ENCODE data around the gene MYLK2. TPM values are rescaled to one million over a fixed set of nuclear protein-coding genes. Genes with fewer than 3 reads are reported as not detected.

Gene MYLK2
- total RNA-seq, 4 donors from 2014 or later = 0.16 TPM; not detected in 3

DNA sequence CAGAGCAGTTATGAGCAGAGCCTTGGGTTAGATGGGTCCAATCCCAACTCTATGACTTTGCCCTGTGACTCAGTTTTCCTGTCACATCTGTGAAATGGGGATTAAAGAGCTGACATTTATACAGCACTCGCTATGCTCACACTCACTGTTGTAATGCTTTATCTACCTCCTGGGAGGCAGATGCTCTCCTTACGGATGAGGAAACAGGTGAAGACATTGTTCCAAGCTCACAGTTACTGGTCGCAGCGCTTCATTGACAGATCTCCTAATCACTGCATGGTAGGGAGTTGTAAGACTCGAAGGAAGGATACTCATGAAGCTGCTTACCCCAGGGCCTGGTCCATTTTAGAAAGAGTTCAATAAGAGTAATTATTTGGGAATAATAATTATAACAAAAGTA lies 2.9 kb upstream of the MYLK2 start:
- Histone ChIP-seq H3K36me3 (no peaks in the 10 kb centered on the region), H3K9me3 (no peaks in the 10 kb centered on the region), H3K27me3 (no peaks in the 10 kb centered on the region), H3K4me3 (no peak overlapping the region), H3K27ac (no peak overlapping the region), H3K4me1 (peaks cover 0 to 8% (median 7%) of the 10 kb centered on the region in 4 donors)
- intact Hi-C loops (cut with DNase I; ENCODE audit: low total_unique reads) = no loop called here
- TF ChIP-seq EP300 (IDR thresholded peaks at IDR 0.05; ENCODE audit: low read depth) (no peak), POLR2AphosphoS5 (IDR thresholded peaks at IDR 0.05) (no peak), POLR2A (IDR thresholded peaks at IDR 0.05) (no peak)
- TF ChIP-seq, protein P1, sequence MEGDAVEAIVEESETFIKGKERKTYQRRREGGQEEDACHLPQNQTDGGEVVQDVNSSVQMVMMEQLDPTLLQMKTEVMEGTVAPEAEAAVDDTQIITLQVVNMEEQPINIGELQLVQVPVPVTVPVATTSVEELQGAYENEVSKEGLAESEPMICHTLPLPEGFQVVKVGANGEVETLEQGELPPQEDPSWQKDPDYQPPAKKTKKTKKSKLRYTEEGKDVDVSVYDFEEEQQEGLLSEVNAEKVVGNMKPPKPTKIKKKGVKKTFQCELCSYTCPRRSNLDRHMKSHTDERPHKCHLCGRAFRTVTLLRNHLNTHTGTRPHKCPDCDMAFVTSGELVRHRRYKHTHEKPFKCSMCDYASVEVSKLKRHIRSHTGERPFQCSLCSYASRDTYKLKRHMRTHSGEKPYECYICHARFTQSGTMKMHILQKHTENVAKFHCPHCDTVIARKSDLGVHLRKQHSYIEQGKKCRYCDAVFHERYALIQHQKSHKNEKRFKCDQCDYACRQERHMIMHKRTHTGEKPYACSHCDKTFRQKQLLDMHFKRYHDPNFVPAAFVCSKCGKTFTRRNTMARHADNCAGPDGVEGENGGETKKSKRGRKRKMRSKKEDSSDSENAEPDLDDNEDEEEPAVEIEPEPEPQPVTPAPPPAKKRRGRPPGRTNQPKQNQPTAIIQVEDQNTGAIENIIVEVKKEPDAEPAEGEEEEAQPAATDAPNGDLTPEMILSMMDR (IDR thresholded peaks at IDR 0.05) = no peak
- no peak for DNase-seq
- 91 to 100% methylated on average over 1 to 5 of the region's 5 CpGs for WGBS, 2 donors (ENCODE audit: low coverage in 1 of 2)
- in situ Hi-C loops (cut with MboI; ENCODE audit: low pct_ligation_motif_present in 1 of 4, low pct_unique_long_range_greater_than_20kb in 1 of 4, low sequenced_read_pairs in 3 of 4) = no loop called here

DNA sequence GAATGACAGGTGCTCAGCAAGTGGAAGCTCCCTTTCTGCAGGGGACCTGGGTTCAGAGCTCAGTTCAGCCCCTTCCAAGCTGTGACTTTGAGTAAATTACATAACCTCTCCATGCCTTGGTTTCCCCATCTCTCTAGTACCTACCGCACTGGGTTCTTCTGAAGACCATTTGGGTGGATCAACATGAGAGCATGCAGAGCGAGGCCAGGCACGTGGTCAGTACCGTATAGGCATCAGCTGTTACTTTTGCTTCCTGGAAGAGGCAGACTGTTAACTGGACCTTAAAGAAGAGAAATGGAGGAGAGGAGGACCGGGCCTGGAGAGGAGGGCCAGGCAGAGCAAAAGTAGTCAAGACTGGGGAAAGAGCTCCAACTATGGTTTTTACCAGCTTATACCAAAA lies 1.7 kb upstream of the MYLK2 start:
- intact Hi-C loops (cut with DNase I; ENCODE audit: low total_unique reads) = no loop called here
- Histone ChIP-seq H3K9me3 (no peaks in the 10 kb centered on the region), H3K27ac (no peak overlapping the region), H3K27me3 (no peaks in the 10 kb centered on the region), H3K4me1 (peaks cover 0 to 11% (median 8%) of the 10 kb centered on the region in 4 donors), H3K36me3 (no peaks in the 10 kb centered on the region), H3K4me3 (no peak overlapping the region)
- in situ Hi-C loops (cut with MboI; ENCODE audit: low pct_ligation_motif_present in 1 of 4, low pct_unique_long_range_greater_than_20kb in 1 of 4, low sequenced_read_pairs in 3 of 4) = no loop called here
- DNase-seq = no peak
- TF ChIP-seq, protein P1 (IDR thresholded peaks at IDR 0.05) = no peak
- TF ChIP-seq POLR2AphosphoS5 (IDR thresholded peaks at IDR 0.05) (no peak), POLR2A (IDR thresholded peaks at IDR 0.05) (no peak), EP300 (IDR thresholded peaks at IDR 0.05; ENCODE audit: low read depth) (no peak)
- 93 to 100% methylated on average over 1 to 5 of the region's 5 CpGs for WGBS, 2 donors (ENCODE audit: low coverage in 1 of 2)

DNA sequence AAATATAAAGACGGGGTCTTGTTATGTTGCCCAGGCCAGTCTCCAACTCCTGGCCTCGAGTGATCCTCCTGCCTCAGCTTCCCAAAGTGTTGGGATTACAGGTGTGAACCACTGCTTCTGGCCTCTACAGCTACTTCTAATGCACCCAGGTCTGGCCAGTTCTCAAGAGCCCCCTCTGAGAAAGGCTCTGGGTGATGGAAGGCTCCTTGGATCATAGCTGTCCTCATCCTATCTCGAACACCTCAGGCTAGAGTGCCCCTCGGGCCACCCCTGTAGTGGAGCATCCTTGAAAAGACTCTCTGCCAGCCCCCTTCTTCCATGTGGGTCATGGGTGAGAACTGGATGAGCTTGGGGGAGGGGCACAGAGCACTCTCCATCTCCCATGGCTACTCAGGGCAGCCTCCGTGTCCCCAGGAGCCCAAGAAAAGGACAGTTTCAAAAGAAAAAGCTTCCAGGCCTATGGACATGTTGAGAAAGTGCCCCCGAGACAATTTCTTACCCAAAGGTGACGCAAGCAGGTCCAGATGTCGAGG lies 714 bp upstream of the MYLK2 start:
- Histone ChIP-seq H3K27ac (no peak overlapping the region), H3K4me3 (no peak overlapping the region), H3K27me3 (no peaks in the 10 kb centered on the region), H3K9me3 (no peaks in the 10 kb centered on the region), H3K4me1 (peaks cover 0 to 17% (median 11%) of the 10 kb centered on the region in 4 donors), H3K36me3 (no peaks in the 10 kb centered on the region)
- TF ChIP-seq EP300 (IDR thresholded peaks at IDR 0.05; ENCODE audit: low read depth) = no peak
- no peak for TF ChIP-seq POLR2A (IDR thresholded peaks at IDR 0.05)
- no peak for TF ChIP-seq POLR2AphosphoS5 (IDR thresholded peaks at IDR 0.05)
- WGBS, 2 donors (ENCODE audit: low coverage in 1 of 2) = 95% methylated on average over 8 of the region's 8 CpGs; no CpG with 5 or more reads in 1 of the 2 donors
- in situ Hi-C loops (cut with MboI; ENCODE audit: low pct_ligation_motif_present in 1 of 4, low pct_unique_long_range_greater_than_20kb in 1 of 4, low sequenced_read_pairs in 3 of 4) = no loop called here
- DNase-seq = no peak
- intact Hi-C loops (cut with DNase I; ENCODE audit: low total_unique reads) = loop anchor here (1.0 kb wide), 1 partner anchor 29 kb away; no protein-coding TSS in a partner anchor

DNA sequence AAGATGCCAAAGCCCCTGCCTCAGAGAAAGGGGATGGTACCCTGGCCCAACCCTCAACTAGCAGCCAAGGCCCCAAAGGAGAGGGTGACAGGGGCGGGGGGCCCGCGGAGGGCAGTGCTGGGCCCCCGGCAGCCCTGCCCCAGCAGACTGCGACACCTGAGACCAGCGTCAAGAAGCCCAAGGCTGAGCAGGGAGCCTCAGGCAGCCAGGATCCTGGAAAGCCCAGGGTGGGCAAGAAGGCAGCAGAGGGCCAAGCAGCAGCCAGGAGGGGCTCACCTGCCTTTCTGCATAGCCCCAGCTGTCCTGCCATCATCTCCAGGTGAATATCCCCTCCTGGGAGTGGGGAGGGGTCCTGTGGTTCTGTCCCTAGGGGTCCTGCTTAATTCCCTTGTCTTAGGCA lies 1.1 kb downstream of the MYLK2 start:
- in situ Hi-C loops (cut with MboI; ENCODE audit: low pct_ligation_motif_present in 1 of 4, low pct_unique_long_range_greater_than_20kb in 1 of 4, low sequenced_read_pairs in 3 of 4) = no loop called here
- 92% methylated on average over 5 of the region's 6 CpGs; no CpG with 5 or more reads in 1 of the 2 donors for WGBS, 2 donors (ENCODE audit: low coverage in 1 of 2)
- Histone ChIP-seq H3K9me3 (no peaks in the 10 kb centered on the region), H3K27ac (no peak overlapping the region), H3K36me3 (no peaks in the 10 kb centered on the region), H3K4me1 (peaks cover 0 to 15% (median 9%) of the 10 kb centered on the region in 4 donors), H3K4me3 (no peak overlapping the region), H3K27me3 (no peaks in the 10 kb centered on the region)
- DNase-seq = no peak
- TF ChIP-seq EP300 (IDR thresholded peaks at IDR 0.05; ENCODE audit: low read depth) (no peak), POLR2A (IDR thresholded peaks at IDR 0.05) (no peak), POLR2AphosphoS5 (IDR thresholded peaks at IDR 0.05) (no peak)
- TF ChIP-seq, protein P1 (IDR thresholded peaks at IDR 0.05) = no peak
- intact Hi-C loops (cut with DNase I; ENCODE audit: low total_unique reads) = loop anchor here (10.0 kb wide), 1 partner anchor 215 kb away; no protein-coding TSS in a partner anchor
